IMR-90 (cell line): ENCODE measurements around the gene LPIN1.
"Not testable (repeated sequence)": the region's sequence is repeated elsewhere in the genome, so short reads cannot be mapped to it uniquely, and the experiment has no call there.

Experiments used
- CEBPB ChIP-seq: IDR thresholded peaks from 2 replicates; pipeline ENCODE4 v1.6.1; 2012; ENCODE audit warnings: low read depth, low read length, improper control_type of control experiment
- CTCF ChIP-seq: conservative IDR thresholded peaks from 2 replicates; pipeline ENCODE4 v1.5.1; 2012; ENCODE audit warnings: mild to moderate bottlenecking, low read depth, low read length, improper control_type of control experiment
- FOS ChIP-seq: fragments of 150-350 bp; IDR thresholded peaks from 2 replicates; pipeline ENCODE4 v1.6.1; 2016; ENCODE audit warnings: low read depth, low read length
- MAFK ChIP-seq: IDR thresholded peaks from 2 replicates; pipeline ENCODE4 v1.6.1; 2012; ENCODE audit warnings: low read depth, low read length, improper control_type of control experiment
- POLR2A ChIP-seq: IDR thresholded peaks from 2 replicates; pipeline ENCODE4 v1.6.1; 2012; ENCODE audit warnings: mild to moderate bottlenecking, low read depth, low read length
- RAD21 ChIP-seq: IDR thresholded peaks from 2 replicates; pipeline ENCODE4 v1.6.1; 2012; ENCODE audit warnings: low read length, improper control_type of control experiment
- RFX5 ChIP-seq: IDR thresholded peaks from 2 replicates; pipeline ENCODE4 v1.8.0; 2012; ENCODE audit warnings: low read depth, mild to moderate bottlenecking, low read length, moderate library complexity
- SMC3 ChIP-seq: fragments of 150-350 bp; IDR thresholded peaks from 2 replicates; pipeline ENCODE4 v1.6.1; 2016; ENCODE audit warnings: low read depth, mild to moderate bottlenecking, antibody characterized with exemption, low read length, moderate library complexity
- TF ChIP-seq, protein P1 (sequence below): fragments of 150-350 bp; IDR thresholded peaks from 2 replicates; pipeline ENCODE4 v1.6.1; 2017; ENCODE audit warnings: mild to moderate bottlenecking, antibody characterized with exemption, low read length, low read depth

DNA sequence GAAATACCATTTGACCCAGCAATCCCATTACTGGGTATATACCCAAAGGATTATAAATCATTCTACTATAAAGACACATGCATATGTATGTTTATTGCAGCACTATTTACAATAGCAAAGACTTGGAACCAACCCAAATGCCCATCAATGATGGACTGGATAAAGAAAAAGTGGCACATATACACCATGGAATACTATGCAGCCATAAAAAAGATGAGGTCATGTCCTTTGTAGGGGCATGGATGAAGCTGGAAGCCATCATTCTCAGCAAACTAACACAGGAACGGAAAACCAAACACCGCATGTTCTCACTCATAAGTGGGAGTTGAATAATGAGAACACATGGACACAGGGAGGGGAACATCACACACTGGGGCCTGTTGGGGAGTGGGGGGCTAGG, 8.6 kb upstream of the LPIN1 start:
- TF ChIP-seq RFX5, CTCF, SMC3, POLR2A, RAD21, FOS, CEBPB, MAFK: not testable (repeated sequence)
- TF ChIP-seq, protein P1, sequence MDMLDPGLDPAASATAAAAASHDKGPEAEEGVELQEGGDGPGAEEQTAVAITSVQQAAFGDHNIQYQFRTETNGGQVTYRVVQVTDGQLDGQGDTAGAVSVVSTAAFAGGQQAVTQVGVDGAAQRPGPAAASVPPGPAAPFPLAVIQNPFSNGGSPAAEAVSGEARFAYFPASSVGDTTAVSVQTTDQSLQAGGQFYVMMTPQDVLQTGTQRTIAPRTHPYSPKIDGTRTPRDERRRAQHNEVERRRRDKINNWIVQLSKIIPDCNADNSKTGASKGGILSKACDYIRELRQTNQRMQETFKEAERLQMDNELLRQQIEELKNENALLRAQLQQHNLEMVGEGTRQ: not testable (repeated sequence)
